HL-60 (cell line): Measurements from ENCODE around the gene FBXO40.

Experiments used
- CTCF ChIP-seq: IDR thresholded peaks from one replicate; pipeline ENCODE4 v1.5.1; 2011; ENCODE audit warnings: low read length, control low read depth, inconsistent platforms; ENCODE audit not compliant: insufficient read depth
- GABPA ChIP-seq: IDR thresholded peaks from 2 replicates; pipeline ENCODE4 v1.6.1; 2012; ENCODE audit warnings: low read depth
- POLR2AphosphoS5 ChIP-seq: IDR thresholded peaks from 2 replicates; pipeline ENCODE4 v1.6.1; 2012; ENCODE audit warnings: low read depth
- TF ChIP-seq, protein P1 (sequence below): IDR thresholded peaks from 2 replicates; pipeline ENCODE4 v1.6.1; 2012; ENCODE audit warnings: low read depth; ENCODE audit not compliant: insufficient replicate concordance

DNA sequence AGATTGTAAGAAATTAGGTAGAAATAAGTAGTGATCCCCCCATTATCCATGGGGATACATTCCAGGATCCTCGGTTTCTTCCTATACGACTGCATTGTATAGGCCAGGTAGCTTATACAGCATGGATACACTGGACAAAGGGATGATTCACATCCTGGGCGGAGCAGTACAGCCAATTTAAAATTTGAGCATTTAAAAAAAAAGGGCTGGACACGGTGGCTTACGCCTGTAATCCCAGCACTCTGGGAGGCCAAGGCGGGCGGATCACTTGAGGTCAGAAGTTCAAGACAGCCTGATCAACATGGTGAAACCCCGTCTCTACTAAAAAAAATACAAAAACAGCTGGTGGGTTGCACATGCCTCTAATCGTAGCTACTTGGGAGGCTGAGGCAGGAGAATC lies 26.4 kb upstream of the FBXO40 start:
- TF ChIP-seq CTCF (no peak), POLR2AphosphoS5 (no peak), GABPA (no peak)
- TF ChIP-seq, protein P1, sequence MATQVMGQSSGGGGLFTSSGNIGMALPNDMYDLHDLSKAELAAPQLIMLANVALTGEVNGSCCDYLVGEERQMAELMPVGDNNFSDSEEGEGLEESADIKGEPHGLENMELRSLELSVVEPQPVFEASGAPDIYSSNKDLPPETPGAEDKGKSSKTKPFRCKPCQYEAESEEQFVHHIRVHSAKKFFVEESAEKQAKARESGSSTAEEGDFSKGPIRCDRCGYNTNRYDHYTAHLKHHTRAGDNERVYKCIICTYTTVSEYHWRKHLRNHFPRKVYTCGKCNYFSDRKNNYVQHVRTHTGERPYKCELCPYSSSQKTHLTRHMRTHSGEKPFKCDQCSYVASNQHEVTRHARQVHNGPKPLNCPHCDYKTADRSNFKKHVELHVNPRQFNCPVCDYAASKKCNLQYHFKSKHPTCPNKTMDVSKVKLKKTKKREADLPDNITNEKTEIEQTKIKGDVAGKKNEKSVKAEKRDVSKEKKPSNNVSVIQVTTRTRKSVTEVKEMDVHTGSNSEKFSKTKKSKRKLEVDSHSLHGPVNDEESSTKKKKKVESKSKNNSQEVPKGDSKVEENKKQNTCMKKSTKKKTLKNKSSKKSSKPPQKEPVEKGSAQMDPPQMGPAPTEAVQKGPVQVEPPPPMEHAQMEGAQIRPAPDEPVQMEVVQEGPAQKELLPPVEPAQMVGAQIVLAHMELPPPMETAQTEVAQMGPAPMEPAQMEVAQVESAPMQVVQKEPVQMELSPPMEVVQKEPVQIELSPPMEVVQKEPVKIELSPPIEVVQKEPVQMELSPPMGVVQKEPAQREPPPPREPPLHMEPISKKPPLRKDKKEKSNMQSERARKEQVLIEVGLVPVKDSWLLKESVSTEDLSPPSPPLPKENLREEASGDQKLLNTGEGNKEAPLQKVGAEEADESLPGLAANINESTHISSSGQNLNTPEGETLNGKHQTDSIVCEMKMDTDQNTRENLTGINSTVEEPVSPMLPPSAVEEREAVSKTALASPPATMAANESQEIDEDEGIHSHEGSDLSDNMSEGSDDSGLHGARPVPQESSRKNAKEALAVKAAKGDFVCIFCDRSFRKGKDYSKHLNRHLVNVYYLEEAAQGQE: no peak
